ENCODE results near the gene MRPL20. TPM values are rescaled to one million over a fixed set of nuclear protein-coding genes. Genes with fewer than 3 reads are reported as not detected.

MRPL20 gene
- total and polyA plus RNA-seq, 9 of the 15 experiments (the other 6 are each of a cell fraction or from before 2014, with no cell fraction given) = 180 to 671 (median 229) TPM

GRCh38 chr1:1399187-1399871, 7.8 kb downstream of the MRPL20 start, which contains the start of gene CCNL2 (continued):
- TF ChIP-seq, protein P1, sequence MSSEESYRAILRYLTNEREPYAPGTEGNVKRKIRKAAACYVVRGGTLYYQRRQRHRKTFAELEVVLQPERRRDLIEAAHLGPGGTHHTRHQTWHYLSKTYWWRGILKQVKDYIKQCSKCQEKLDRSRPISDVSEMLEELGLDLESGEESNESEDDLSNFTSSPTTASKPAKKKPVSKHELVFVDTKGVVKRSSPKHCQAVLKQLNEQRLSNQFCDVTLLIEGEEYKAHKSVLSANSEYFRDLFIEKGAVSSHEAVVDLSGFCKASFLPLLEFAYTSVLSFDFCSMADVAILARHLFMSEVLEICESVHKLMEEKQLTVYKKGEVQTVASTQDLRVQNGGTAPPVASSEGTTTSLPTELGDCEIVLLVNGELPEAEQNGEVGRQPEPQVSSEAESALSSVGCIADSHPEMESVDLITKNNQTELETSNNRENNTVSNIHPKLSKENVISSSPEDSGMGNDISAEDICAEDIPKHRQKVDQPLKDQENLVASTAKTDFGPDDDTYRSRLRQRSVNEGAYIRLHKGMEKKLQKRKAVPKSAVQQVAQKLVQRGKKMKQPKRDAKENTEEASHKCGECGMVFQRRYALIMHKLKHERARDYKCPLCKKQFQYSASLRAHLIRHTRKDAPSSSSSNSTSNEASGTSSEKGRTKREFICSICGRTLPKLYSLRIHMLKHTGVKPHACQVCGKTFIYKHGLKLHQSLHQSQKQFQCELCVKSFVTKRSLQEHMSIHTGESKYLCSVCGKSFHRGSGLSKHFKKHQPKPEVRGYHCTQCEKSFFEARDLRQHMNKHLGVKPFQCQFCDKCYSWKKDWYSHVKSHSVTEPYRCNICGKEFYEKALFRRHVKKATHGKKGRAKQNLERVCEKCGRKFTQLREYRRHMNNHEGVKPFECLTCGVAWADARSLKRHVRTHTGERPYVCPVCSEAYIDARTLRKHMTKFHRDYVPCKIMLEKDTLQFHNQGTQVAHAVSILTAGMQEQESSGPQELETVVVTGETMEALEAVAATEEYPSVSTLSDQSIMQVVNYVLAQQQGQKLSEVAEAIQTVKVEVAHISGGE (CRISPR knock-in tag; IDR thresholded peaks at IDR 0.05) = peak in 1 of 3 experiments; percentile 87; a peak in 3 of 6 replicates
- TF ChIP-seq, protein P2, sequence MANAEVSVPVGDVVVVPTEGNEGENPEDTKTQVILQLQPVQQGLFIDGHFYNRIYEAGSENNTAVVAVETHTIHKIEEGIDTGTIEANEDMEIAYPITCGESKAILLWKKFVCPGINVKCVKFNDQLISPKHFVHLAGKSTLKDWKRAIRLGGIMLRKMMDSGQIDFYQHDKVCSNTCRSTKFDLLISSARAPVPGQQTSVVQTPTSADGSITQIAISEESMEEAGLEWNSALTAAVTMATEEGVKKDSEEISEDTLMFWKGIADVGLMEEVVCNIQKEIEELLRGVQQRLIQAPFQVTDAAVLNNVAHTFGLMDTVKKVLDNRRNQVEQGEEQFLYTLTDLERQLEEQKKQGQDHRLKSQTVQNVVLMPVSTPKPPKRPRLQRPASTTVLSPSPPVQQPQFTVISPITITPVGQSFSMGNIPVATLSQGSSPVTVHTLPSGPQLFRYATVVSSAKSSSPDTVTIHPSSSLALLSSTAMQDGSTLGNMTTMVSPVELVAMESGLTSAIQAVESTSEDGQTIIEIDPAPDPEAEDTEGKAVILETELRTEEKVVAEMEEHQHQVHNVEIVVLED (CRISPR knock-in tag; IDR thresholded peaks at IDR 0.05) = peak; percentile 97
- TF ChIP-seq FOS (IDR thresholded peaks at IDR 0.05; ENCODE audit: extremely low read depth, insufficient read length) (peak; percentile 100), ZBTB26 (CRISPR knock-in tag; IDR thresholded peaks at IDR 0.05) (no peak), ZNF518B (CRISPR knock-in tag; IDR thresholded peaks at IDR 0.05) (no peak), MAFK (IDR thresholded peaks at IDR 0.05; ENCODE audit: low read length) (no peak), ZNF561 (CRISPR knock-in tag; conservative IDR thresholded peaks at IDR 0.05) (no peak), ARID1B (IDR thresholded peaks at IDR 0.05) (no peak; the same call in 1 of the 2 replicates), ZNF764 (CRISPR knock-in tag; IDR thresholded peaks at IDR 0.05; ENCODE audit: low read depth) (0 out of 2 replicates have a peak, but pooled peaks have one; percentile 15)
- TF ChIP-seq, protein P3, sequence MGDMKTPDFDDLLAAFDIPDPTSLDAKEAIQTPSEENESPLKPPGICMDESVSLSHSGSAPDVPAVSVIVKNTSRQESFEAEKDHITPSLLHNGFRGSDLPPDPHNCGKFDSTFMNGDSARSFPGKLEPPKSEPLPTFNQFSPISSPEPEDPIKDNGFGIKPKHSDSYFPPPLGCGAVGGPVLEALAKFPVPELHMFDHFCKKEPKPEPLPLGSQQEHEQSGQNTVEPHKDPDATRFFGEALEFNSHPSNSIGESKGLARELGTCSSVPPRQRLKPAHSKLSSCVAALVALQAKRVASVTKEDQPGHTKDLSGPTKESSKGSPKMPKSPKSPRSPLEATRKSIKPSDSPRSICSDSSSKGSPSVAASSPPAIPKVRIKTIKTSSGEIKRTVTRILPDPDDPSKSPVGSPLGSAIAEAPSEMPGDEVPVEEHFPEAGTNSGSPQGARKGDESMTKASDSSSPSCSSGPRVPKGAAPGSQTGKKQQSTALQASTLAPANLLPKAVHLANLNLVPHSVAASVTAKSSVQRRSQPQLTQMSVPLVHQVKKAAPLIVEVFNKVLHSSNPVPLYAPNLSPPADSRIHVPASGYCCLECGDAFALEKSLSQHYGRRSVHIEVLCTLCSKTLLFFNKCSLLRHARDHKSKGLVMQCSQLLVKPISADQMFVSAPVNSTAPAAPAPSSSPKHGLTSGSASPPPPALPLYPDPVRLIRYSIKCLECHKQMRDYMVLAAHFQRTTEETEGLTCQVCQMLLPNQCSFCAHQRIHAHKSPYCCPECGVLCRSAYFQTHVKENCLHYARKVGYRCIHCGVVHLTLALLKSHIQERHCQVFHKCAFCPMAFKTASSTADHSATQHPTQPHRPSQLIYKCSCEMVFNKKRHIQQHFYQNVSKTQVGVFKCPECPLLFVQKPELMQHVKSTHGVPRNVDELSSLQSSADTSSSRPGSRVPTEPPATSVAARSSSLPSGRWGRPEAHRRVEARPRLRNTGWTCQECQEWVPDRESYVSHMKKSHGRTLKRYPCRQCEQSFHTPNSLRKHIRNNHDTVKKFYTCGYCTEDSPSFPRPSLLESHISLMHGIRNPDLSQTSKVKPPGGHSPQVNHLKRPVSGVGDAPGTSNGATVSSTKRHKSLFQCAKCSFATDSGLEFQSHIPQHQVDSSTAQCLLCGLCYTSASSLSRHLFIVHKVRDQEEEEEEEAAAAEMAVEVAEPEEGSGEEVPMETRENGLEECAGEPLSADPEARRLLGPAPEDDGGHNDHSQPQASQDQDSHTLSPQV (IDR thresholded peaks at IDR 0.05) = 0 out of 2 replicates have a peak, but pooled peaks have one; percentile 8
